Amygdala (tissue), 56 donors: Measurements from ENCODE around the gene PSG4.
A peak's percentile ranks its signal among the peaks of the same experiment; 100 is the strongest.
"Not testable (repeated sequence)": the region's sequence is repeated elsewhere in the genome, so short reads cannot be mapped to it uniquely, and the experiment has no call there.

Experiments
- DNase-seq, 56 donors: peaks; one replicate each; lab custom pipeline; 2025; lab: John Stamatoyannopoulos, UW

PSG4 gene

DNA sequence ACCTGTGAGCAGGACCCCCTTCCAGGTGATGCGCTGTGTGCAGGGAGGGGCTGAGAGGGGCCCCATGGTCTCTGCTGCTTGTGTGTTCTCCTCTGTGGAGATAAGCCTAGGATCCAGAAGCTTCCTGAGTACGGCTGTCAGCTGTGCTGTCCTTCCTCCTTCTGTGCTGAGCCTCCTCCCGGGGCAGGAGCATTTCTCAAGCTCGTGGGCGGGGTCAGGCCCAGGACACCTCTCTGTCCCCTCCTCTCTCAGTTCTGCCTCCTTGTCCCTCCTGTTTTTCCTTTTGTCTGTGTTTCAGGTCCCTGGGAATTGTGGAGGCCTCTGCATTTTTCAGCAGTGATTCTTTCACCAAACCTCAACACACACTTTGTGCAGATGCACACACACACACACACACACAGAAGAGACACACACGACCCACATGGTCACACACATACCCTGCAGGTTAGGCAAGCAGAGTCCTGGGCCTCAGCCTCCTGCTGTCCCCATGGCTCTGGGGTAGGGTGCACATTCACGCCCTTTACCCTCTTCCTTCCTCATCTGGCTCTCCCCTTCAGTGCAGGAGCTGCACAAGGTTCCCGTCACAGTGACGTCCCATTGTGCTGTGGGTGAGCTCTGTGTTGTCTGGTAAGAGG is at the start of gene PSG4:
Gene PSG4 (minus strand): TSS at position 168 of the 635 bp plus-strand sequence. CDS start 102 bp downstream, at position 66.
- not testable (repeated sequence) for DNase-seq

DNA sequence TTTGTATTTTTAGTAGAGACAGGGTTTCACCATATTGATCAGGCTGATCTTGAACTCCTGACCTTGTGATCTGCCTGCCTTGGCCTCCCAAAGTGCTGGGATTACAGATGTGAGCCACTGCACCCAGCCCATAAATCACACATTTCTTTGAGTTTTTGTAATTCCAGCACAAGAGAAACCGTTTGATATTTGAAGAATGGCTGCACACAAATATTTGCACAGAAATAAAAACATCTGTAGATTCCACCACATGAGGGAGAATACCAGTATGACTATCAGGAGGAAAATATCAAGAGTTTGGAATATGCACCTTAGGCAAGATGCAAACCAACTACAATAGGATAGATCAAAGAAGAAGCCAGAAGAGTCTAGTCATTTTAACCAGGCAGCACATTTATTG is 46.0 kb upstream of the PSG4 start:
- DNase-seq = not testable (repeated sequence)

DNA sequence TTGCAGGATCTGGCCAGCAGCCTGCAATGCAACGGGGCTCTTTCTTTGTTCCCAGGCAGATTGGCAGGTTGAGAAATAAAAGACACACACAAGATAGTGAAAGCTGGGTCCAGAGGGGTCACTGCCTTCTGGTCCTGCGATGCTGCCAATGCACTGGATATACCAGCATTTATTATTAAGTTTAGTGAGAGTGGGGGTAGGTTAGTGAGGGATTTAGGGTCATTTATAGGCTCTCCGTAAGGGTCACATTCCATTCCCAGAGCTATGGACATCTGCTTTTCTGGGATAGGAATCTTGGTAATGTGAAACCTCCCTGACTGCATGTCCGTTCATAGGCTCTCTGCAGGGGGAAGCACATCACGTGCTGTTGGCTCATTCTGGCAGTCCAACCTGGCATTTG is 44.9 kb upstream of the PSG4 start:
- DNase-seq = not testable (repeated sequence)

DNA sequence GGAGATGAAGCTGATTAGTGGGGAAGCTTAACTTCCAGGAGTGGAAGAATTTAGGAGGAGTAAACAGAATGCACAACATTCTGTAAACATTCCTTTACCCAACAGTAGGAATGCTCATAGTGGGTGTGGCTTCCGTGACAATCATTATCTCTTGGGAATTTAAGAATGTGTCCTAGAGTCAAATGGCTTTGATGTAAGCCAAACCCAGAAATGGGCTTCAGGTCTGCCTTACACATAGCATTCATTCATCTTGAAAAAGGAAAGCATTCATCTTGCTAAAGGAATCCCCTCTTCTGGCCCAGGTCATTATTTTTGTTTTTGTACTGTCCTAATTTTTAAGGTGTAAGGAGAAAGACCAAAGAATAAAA is 43.2 kb upstream of the PSG4 start:
- DNase-seq = not testable (repeated sequence)

DNA sequence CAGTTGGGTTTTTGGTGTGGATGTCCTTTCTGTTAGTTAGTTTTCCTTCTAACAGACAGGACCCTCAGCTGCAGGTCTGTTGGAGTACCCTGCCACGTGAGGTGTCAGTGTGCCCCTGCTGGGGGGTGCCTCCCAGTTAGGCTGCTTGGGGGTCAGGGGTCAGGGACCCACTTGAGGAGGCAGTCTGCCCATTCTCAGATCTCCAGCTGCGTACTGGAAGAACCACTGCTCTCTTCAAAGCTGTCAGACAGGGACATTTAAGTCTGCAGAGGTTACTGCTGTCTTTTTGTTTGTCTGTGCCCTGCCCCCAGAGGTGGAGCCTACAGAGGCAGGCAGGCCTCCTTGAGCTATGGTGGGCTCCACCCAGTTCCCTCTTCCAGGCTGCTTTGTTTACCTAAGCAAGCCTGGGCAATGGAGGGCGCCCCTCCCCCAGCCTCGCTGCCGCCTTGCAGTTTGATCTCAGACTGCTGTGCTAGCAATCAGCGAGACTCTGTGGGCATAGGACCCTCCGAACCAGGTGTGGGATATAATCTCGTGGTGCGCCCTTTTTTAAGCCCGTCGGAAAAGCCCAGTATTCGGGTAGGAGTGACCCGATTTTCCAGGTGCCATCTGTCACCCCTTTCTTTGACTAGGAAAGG is 41.9 kb upstream of the PSG4 start:
- not testable (repeated sequence) for DNase-seq

DNA sequence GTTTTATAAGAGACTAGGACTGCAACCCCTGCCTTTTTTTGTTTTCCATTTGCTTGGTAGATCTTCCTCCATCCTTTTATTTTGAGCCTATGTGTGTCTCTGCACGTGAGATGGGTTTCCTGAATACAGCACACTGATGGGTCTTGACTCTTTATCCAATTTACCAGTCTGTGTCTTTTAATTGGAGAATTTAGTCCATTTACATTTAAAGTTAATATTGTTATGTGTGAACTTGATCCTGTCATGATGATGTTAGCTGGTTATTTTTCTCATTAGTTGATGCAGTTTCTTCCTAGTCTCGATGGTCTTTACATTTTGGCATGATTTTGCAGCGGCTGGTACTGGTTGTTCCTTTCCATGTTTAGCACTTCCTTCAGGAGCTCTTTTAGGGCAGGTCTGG is 40.4 kb upstream of the PSG4 start:
- not testable (repeated sequence) for DNase-seq

DNA sequence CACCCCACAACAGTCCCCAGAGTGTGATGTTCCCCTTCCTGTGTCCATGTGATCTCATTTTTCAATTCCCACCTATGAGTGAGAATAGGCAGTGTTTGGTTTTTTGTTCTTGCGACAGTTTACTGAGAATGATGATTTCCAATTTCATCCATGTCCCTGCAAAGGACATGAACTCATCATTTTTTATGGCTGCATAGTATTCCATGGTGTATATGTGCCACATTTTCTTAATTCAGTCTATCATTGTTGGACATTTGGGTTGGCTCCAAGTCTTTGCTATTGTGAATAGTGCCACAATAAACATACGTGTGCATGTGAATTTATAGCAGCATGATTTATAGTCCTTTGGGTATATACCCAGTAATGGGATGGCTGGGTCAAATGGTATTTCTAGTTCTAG is 36.8 kb upstream of the PSG4 start:
- not testable (repeated sequence) for DNase-seq

DNA sequence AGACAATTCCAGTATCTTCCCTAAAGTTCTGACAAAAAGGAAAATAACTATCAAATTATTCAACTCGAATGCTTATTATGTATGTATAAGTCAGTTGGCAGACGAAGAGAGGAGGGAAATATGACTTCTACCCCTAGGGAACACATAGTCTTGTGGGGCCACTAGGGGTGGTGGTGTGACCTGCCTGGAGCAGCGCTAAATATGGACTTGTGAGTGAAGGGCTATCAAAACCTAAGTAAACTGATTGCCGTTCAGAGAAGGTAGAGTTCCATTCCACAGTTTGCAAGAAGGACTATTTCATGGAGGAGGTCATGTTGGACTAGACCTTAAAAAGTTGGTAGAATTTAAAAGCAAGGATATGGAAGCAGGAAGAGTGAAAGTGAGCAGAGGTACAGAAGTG is 32.8 kb upstream of the PSG4 start:
- not testable (repeated sequence) for DNase-seq

DNA sequence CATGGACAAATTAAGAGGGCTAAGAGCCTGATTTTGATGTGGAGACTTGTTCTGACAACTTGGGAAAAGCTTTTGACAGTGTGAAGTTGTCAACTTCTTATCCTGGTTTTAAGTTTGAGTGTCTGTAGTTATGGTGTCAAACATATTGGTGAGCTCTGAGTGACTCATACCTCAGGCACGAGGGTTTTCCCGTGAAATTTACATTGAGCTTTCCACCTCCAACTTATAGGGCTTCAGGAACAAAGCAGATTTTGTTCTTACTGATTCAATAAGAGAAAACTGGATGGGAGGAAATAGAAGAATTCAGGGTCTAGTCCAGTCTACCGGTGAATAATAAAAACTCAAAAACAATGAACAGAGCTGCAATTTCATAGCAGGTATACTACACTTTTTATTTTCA is 30.2 kb upstream of the PSG4 start:
- not testable (repeated sequence) for DNase-seq

DNA sequence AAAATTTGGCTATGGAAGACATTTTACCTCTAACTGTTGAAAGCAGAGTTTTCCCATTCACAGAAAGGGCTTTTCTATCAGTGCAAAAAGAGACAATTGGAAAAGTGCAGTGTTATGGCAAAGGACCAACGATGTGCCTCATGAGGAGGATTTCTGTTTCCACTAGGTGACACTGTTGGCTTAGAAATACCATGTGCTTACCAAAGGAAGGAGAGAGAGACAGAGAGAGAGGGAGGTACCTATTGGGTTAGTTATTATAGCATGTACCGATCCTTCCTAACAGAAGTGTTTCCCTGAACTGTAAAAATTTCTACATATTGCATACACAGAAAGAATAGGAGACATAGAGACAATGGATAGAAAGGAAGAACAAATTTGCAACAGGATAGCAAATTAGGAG is 23.9 kb upstream of the PSG4 start:
- no peak for DNase-seq

DNA sequence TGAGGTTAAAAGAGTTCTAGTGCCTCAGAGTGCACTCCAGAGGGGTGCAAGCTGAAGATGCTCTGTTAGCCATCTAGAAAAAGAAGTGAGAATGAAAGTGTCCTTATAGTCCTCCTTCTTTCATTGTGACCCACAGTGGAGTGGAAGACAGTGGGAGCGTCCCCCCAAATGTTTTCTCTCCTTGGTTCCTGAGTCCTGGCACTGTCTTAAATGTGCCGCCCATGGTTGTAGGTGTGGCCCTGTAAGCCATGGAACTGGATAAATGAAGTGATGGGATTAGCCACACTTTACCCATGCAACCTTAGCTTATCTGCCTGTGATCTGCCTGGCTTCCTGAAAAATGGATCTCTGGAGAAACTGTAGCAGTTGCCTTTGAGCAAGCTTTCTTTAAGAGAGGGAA is 23.3 kb upstream of the PSG4 start:
- DNase-seq = not testable (repeated sequence)

DNA sequence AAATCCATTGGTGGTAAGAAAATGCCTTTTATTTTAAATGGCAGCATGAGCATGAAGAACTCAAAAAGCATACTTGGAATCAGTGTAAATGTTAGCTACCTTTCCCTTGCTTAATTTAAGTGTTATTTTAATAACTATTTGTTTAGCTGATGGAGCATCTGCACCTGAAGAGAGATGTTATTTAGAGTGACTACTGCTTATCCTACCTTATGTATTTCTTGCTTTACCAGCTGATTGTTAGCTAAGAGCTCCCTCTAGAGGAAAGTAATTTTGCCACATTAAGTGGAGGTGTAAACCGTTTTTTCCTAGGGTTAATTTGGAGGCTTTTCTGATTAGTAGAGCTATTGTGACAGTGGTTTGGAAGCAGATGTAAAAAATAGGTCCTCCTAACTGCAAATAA is 21.5 kb upstream of the PSG4 start:
- not testable (repeated sequence) for DNase-seq

DNA sequence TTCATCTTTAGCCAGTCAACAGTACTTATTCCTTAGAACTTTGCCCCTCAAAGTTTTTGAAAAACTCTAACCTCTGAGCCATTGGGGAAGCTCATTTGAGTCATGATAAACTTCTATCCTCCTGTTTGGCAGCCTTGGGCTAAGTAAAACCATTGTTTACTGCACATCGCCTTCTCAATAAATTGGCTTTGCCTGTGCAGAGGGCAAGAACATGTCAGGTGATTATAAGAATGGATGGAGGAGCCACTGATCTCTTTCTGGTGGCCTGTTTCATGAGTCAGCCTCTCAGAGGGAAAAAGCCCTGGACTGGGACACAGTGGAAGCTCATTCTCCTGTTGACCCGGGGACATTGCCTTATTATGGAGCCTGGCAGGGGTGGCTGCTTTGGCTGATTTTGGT is 19.4 kb upstream of the PSG4 start:
- no peak for DNase-seq

DNA sequence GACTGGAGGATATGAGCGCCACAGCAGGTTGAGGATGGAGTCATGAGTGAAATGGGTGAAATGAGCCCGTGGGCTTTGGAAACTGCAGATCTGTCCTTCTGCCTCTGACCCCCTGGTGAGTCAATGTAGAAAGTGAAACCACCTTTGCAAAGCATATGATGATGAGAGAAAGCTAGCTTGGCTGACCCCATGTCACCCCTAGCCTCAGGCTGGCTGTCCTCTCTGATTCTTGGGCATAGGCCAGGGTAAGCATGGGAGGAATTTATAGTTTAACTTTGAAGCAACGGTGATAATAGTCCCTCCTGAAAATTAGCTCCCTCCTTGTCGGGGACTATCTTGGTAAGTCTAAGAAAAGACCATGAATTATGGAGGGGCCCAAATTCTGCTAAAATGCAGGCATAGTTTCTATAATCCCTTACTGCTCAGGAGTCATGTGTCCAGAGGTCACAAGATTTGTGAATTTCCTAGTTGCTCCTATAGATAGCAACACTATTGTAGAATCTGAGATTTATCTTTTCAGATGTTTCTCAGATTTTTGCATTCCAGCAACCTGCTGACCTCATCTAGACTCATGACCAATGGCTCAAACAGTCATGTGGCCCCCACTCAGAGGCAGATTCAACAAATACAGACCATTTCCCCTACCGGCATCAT is 18.9 kb upstream of the PSG4 start:
- not testable (repeated sequence) for DNase-seq

DNA sequence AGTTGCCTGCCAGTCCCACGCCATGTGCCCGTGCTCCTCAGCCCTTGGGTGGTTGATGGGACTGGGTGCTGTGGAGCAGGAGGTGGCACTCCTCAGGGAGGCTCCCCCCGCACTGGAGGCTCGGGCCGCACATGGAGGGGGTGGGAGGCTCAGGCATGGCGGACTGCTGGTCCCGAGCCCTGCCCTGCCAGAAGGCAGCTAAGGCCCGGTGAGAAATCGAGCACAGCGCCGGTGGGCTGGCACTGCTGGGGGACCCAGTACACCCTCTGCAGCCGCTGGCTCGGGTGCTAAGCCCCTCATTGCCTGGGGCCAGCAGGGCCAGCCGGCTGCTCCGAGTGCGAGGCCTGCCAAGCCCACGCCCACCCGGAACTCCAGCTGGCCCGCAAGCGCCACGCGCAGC is 16.5 kb upstream of the PSG4 start:
- DNase-seq = not testable (repeated sequence)

DNA sequence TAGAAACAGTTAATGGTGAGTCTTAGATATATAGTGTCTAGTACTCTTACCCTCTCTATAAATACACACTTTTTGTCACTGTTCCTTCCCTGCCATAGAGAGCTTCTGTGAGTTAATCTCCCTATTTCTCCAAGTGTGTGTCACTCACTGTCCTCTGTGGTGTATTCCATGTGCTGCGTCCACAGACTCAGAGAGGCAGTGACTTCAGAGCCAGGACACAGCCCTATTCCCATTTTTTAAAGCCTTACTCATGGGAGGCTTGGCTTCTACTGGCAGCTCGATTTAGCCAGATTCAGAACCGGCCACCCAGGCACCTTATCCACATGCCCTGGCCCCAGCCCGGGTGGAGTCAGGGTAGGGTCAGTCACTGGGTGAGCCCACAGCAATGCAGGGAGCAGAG is 13.7 kb upstream of the PSG4 start:
- DNase-seq = not testable (repeated sequence)

DNA sequence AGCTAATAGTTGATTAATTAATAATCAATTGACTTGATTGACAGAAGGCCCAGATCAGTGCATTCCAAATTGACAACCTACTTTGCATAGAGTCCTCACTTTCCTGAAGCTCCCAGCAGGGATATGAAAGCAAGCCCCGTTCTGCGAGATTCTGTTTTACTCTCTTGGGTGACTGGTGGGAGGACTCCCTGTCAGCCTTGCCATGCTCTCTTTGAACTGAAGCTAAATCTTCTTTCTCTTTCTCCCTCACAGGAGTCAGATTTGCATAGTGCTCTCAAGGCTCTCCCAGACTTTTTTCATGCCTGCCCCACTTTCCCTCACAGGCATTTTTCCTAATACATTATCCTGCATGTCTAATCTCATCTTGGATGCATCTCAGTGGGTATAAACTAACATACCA is 10.4 kb upstream of the PSG4 start:
- DNase-seq = not testable (repeated sequence)

DNA sequence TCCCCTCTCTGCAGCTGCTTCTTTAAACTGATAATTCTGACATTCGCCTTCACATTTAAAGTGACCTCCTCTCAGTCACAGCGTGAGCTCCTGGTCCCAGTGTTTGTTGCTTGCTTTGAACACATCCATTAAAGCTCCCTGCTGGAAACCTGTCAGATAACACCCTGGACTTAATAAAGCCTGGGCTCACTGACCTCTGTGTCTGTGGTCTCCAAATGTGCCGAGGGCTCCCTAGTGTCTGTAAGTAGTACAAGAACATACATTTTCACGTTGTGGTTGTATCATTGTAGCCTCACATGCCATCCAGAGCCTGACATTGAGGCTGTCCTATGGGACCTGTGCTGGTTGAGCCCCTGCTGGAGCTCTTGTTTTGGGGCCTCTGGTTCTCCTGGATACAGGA is 2.6 kb upstream of the PSG4 start:
- no peak for DNase-seq

DNA sequence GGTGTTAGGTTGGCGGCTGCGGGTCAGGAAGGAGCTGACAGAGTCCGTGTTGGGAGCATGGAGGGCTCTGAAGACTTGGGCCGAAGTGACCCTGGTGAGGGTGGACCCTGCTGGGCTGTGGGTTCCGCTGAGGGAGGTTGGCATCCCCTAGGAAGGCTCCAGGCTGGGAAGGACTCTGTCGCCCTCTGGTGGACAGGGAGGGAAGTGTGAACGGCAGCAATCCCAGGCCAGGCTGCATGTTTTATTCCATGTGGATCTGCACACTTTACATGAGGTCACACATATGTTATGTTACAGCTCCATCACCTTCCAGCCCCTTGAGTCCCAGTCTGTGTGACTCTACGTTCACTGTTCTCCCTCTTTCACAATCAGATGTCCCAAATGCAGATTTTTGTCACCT is 1.7 kb upstream of the PSG4 start:
- DNase-seq = peak in 3 of 56 donors; percentile 2 to 10 (median 8)

DNA sequence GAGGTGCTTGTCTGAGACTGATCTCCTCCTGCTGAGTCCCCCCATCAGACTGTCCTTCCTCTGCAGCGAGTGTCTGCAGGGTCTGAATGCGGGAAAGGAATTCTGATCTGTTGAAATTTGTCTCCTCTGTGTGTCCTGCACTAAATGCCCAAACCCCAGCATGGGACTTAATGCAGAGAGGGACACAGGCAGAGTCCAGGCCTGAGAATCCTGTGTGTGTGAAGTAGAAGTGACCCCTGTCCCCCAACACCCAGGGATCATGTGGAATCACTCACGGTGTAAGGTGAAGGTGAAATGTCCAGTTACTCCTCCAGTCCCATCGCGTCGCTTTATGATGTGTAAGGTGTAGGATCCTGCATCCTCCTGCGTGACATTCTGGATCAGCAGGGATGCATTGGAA is 1.8 kb downstream of the PSG4 start:
- not testable (repeated sequence) for DNase-seq

DNA sequence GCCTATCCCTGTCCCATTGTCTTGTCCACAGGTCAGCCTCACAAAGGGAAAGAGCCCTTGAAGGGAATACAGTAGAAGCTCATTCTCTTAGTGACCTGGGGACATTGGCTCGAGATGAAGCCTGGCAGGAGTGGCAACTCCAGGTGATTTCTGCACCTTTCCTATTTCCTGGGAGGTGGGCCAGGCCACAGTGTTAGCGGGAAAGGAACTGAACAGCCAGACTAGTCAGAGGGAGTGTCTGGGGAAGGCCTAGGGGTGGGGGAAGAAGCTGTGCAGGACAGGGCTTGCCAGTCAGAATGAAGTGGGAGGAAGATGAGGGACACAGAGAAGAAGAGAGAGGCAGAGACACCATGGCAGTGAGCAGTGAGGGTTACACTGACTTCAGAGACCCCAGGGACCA is 3.5 kb downstream of the PSG4 start:
- DNase-seq = not testable (repeated sequence)

DNA sequence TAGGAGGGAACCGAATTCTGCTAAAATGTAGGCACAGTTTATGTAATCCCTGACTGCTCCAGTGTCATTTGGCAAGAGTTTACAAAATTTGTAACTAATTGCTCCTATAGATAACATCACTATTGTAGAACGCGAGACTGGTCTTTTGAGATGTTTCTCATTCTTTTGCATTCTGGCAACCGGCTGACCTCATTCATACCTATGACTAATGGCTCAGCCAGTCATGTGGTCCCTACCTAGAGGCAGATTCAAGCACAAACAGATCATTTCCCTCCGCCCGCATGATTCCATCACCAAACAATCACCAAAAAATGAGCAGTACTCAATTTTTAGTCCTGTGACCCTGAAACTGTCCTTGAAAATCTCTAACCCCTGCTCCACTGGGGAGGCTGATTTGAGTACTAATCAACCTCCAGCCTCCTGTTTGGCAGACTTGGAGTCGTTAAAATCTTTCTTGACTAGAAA is 4.1 kb downstream of the PSG4 start:
- DNase-seq = not testable (repeated sequence)
